ENCODE results near the gene SMTNL1. TPM values are rescaled to one million over a fixed set of nuclear protein-coding genes. Genes with fewer than 3 reads are reported as not detected.

The SMTNL1 gene
- 1.2 TPM for polyA plus RNA-seq (2013, experiment 1 of 4)
- polyA plus RNA-seq (2013, experiment 2 of 4): 1.4 TPM
- polyA plus RNA-seq (2013, experiment 3 of 4): 1.0 TPM
- polyA plus RNA-seq (2013, experiment 4 of 4): 0.28 TPM

- WGBS, 2 experiments: 51% methylated on average over 14 of the region's 14 CpGs
- Histone ChIP-seq H3K4me1 (ENCODE audit: control insufficient read depth, insufficient read depth, low read length) (peaks cover 17% of the 10 kb centered on the region), H3K9me3 (ENCODE audit: control insufficient read depth, low read length) (no peaks in the 10 kb centered on the region), H3K4me3 (ENCODE audit: insufficient read depth, low read depth, low read length) (peak within 1 kb of the TSS; percentile 1), H3K27me3 (ENCODE audit: control insufficient read depth, insufficient read depth, low read length, poor library complexity, severe bottlenecking) (peaks cover under 1% of the 10 kb centered on the region), H3K27ac (ENCODE audit: insufficient read depth, low read depth, low read length, poor library complexity, severe bottlenecking) (peak within 1 kb of the TSS; percentile 16), H3K36me3 (ENCODE audit: control insufficient read depth, insufficient read depth, low read length) (no peaks in the 10 kb centered on the region)
Measured at GRCh38 chr11:57536947-57537619, at the start of gene SMTNL1. TSS of gene SMTNL1 (plus strand) at chr11:57537595. CDS start at chr11:57542643, 5,048 bp downstream.

GRCh38 chr11:57487920-57488659, 49.3 kb upstream of the SMTNL1 start:
- WGBS, 2 experiments: 90 to 92% methylated on average over 5 to 6 of the region's 6 CpGs
- Histone ChIP-seq H3K9me3 (ENCODE audit: control insufficient read depth, low read length) (no peaks in the 10 kb centered on the region), H3K27me3 (ENCODE audit: control insufficient read depth, insufficient read depth, low read length, poor library complexity, severe bottlenecking) (peaks cover 13% of the 10 kb centered on the region), H3K4me1 (ENCODE audit: control insufficient read depth, insufficient read depth, low read length) (no peaks in the 10 kb centered on the region), H3K36me3 (ENCODE audit: control insufficient read depth, insufficient read depth, low read length) (no peaks in the 10 kb centered on the region), H3K27ac (ENCODE audit: insufficient read depth, low read depth, low read length, poor library complexity, severe bottlenecking) (no peak overlapping the region), H3K4me3 (ENCODE audit: insufficient read depth, low read depth, low read length) (no peak overlapping the region)

- H3K9me3 ChIP-seq (ENCODE audit: control insufficient read depth, low read length): no peaks in the 10 kb centered on the region
- no peaks in the 10 kb centered on the region for H3K36me3 ChIP-seq (ENCODE audit: control insufficient read depth, insufficient read depth, low read length)
- H3K27ac ChIP-seq (ENCODE audit: insufficient read depth, low read depth, low read length, poor library complexity, severe bottlenecking): no peak overlapping the region
- no peaks in the 10 kb centered on the region for H3K4me1 ChIP-seq (ENCODE audit: control insufficient read depth, insufficient read depth, low read length)
- WGBS, 2 experiments: 93 to 95% methylated on average over 9 of the region's 9 CpGs
- no peaks in the 10 kb centered on the region for H3K27me3 ChIP-seq (ENCODE audit: control insufficient read depth, insufficient read depth, low read length, poor library complexity, severe bottlenecking)
- H3K4me3 ChIP-seq (ENCODE audit: insufficient read depth, low read depth, low read length): no peak overlapping the region
Measured at GRCh38 chr11:57490456-57491248, 46.7 kb upstream of the SMTNL1 start.

GRCh38 chr11:57491371-57492061, 45.9 kb upstream of the SMTNL1 start:
- H3K4me1 ChIP-seq (ENCODE audit: control insufficient read depth, insufficient read depth, low read length): no peaks in the 10 kb centered on the region
- H3K27me3 ChIP-seq (ENCODE audit: control insufficient read depth, insufficient read depth, low read length, poor library complexity, severe bottlenecking): no peaks in the 10 kb centered on the region
- WGBS, 2 experiments: 77 to 79% methylated on average over 11 of the region's 11 CpGs
- no peak overlapping the region for H3K27ac ChIP-seq (ENCODE audit: insufficient read depth, low read depth, low read length, poor library complexity, severe bottlenecking)
- H3K36me3 ChIP-seq (ENCODE audit: control insufficient read depth, insufficient read depth, low read length): no peaks in the 10 kb centered on the region
- no peaks in the 10 kb centered on the region for H3K9me3 ChIP-seq (ENCODE audit: control insufficient read depth, low read length)
- H3K4me3 ChIP-seq (ENCODE audit: insufficient read depth, low read depth, low read length): no peak overlapping the region

- H3K9me3 ChIP-seq (ENCODE audit: control insufficient read depth, low read length): no peaks in the 10 kb centered on the region
- 82 to 83% methylated on average over 15 of the region's 15 CpGs for WGBS, 2 experiments
- H3K36me3 ChIP-seq (ENCODE audit: control insufficient read depth, insufficient read depth, low read length): no peaks in the 10 kb centered on the region
- peaks cover 9% of the 10 kb centered on the region for H3K27me3 ChIP-seq (ENCODE audit: control insufficient read depth, insufficient read depth, low read length, poor library complexity, severe bottlenecking)
- H3K4me1 ChIP-seq (ENCODE audit: control insufficient read depth, insufficient read depth, low read length): no peaks in the 10 kb centered on the region
- no peak overlapping the region for H3K4me3 ChIP-seq (ENCODE audit: insufficient read depth, low read depth, low read length)
- no peak overlapping the region for H3K27ac ChIP-seq (ENCODE audit: insufficient read depth, low read depth, low read length, poor library complexity, severe bottlenecking)
Measured at GRCh38 chr11:57493507-57494503, 43.6 kb upstream of the SMTNL1 start.

GRCh38 chr11:57496109-57496820, 41.1 kb upstream of the SMTNL1 start:
- no peak overlapping the region for H3K27ac ChIP-seq (ENCODE audit: insufficient read depth, low read depth, low read length, poor library complexity, severe bottlenecking)
- no peaks in the 10 kb centered on the region for H3K9me3 ChIP-seq (ENCODE audit: control insufficient read depth, low read length)
- peaks cover 26% of the 10 kb centered on the region for H3K27me3 ChIP-seq (ENCODE audit: control insufficient read depth, insufficient read depth, low read length, poor library complexity, severe bottlenecking)
- WGBS, 2 experiments: 89 to 91% methylated on average over 9 of the region's 9 CpGs
- H3K4me3 ChIP-seq (ENCODE audit: insufficient read depth, low read depth, low read length): no peak overlapping the region
- H3K36me3 ChIP-seq (ENCODE audit: control insufficient read depth, insufficient read depth, low read length): no peaks in the 10 kb centered on the region
- H3K4me1 ChIP-seq (ENCODE audit: control insufficient read depth, insufficient read depth, low read length): peaks cover 5% of the 10 kb centered on the region

- peaks cover 26% of the 10 kb centered on the region for H3K27me3 ChIP-seq (ENCODE audit: control insufficient read depth, insufficient read depth, low read length, poor library complexity, severe bottlenecking)
- WGBS, 2 experiments: 87 to 89% methylated on average over 15 of the region's 15 CpGs
- H3K9me3 ChIP-seq (ENCODE audit: control insufficient read depth, low read length): no peaks in the 10 kb centered on the region
- H3K36me3 ChIP-seq (ENCODE audit: control insufficient read depth, insufficient read depth, low read length): no peaks in the 10 kb centered on the region
- peaks cover 5% of the 10 kb centered on the region for H3K4me1 ChIP-seq (ENCODE audit: control insufficient read depth, insufficient read depth, low read length)
- no peak overlapping the region for H3K4me3 ChIP-seq (ENCODE audit: insufficient read depth, low read depth, low read length)
- H3K27ac ChIP-seq (ENCODE audit: insufficient read depth, low read depth, low read length, poor library complexity, severe bottlenecking): no peak overlapping the region
Measured at GRCh38 chr11:57497303-57498247, 39.8 kb upstream of the SMTNL1 start.

- WGBS, 2 experiments: 91 to 92% methylated on average over 6 of the region's 6 CpGs
- H3K27ac ChIP-seq (ENCODE audit: insufficient read depth, low read depth, low read length, poor library complexity, severe bottlenecking): no peak overlapping the region
Measured at GRCh38 chr11:57498540-57498939, 38.9 kb upstream of the SMTNL1 start.

More at GRCh38 chr11:57498540-57498939, 38.9 kb upstream of the SMTNL1 start:
- Histone ChIP-seq H3K9me3 (ENCODE audit: control insufficient read depth, low read length) (no peaks in the 10 kb centered on the region), H3K4me1 (ENCODE audit: control insufficient read depth, insufficient read depth, low read length) (peaks cover 5% of the 10 kb centered on the region), H3K27me3 (ENCODE audit: control insufficient read depth, insufficient read depth, low read length, poor library complexity, severe bottlenecking) (peaks cover 26% of the 10 kb centered on the region), H3K36me3 (ENCODE audit: control insufficient read depth, insufficient read depth, low read length) (no peaks in the 10 kb centered on the region), H3K4me3 (ENCODE audit: insufficient read depth, low read depth, low read length) (no peak overlapping the region)

All from ectodermal cell (in vitro differentiated cells).